Measurements from ENCODE around the gene SNX4. TPM values are rescaled to one million over a fixed set of nuclear protein-coding genes. Genes with fewer than 3 reads are reported as not detected.

Gene SNX4
- total and polyA plus RNA-seq, 9 donors = 16.7 to 36.1 (median 31.8) TPM

- TF ChIP-seq EP300 (IDR thresholded peaks at IDR 0.05) (no peak), CTCF (IDR thresholded peaks at IDR 0.05) (no peak), POLR2A (IDR thresholded peaks at IDR 0.05) (no peak)
Measured at GRCh38 chr3:125431912-125432790, 87.9 kb downstream of the SNX4 start.

GRCh38 chr3:125431391-125431790 lies 88.6 kb downstream of the SNX4 start:
- DNase-seq = no peak
- no peak for TF ChIP-seq CTCF (IDR thresholded peaks at IDR 0.05)
- TF ChIP-seq POLR2A (IDR thresholded peaks at IDR 0.05) = no peak
- TF ChIP-seq EP300 (IDR thresholded peaks at IDR 0.05) = no peak
- Histone ChIP-seq H3K4me3 (no peak overlapping the region), H3K36me3 (no peaks in the 10 kb centered on the region), H3K9me3 (no peaks in the 10 kb centered on the region), H3K27ac (no peak overlapping the region), H3K4me1 (ENCODE audit: insufficient read depth) (no peaks in the 10 kb centered on the region), H3K27me3 (no peaks in the 10 kb centered on the region)
- 79 to 90% (median 86%) methylated on average over 2 of the region's 2 CpGs for WGBS, 3 donors
- intact Hi-C loops (cut with DNase I) = loop anchor here in 1 of 4 donors (10.0 kb wide), 3 partner anchors 197 to 667 kb away; partner anchors contain the start of gene MUC13

More at GRCh38 chr3:125431912-125432790, 87.9 kb downstream of the SNX4 start:
- no peaks in the 10 kb centered on the region for H3K9me3 ChIP-seq
- no peaks in the 10 kb centered on the region for H3K4me1 ChIP-seq (ENCODE audit: insufficient read depth)
- no peaks in the 10 kb centered on the region for H3K27me3 ChIP-seq
- H3K27ac ChIP-seq = no peak overlapping the region
- 91 to 93% (median 92%) methylated on average over 5 of the region's 5 CpGs for WGBS, 3 donors
- no peaks in the 10 kb centered on the region for H3K36me3 ChIP-seq
- H3K4me3 ChIP-seq = no peak overlapping the region
- no peak for DNase-seq
- intact Hi-C loops (cut with DNase I) = loop anchor here in 1 of 4 donors (10.0 kb wide), 3 partner anchors 197 to 667 kb away; partner anchors contain the start of gene MUC13

GRCh38 chr3:125428216-125428830 lies 91.7 kb downstream of the SNX4 start:
- no peak for DNase-seq
- no peaks in the 10 kb centered on the region for H3K9me3 ChIP-seq
- no peaks in the 10 kb centered on the region for H3K27me3 ChIP-seq
- 69 to 77% (median 77%) methylated on average over 7 of the region's 7 CpGs for WGBS, 3 donors
- no peaks in the 10 kb centered on the region for H3K36me3 ChIP-seq
- H3K4me1 ChIP-seq (ENCODE audit: insufficient read depth) = no peaks in the 10 kb centered on the region
- no peak overlapping the region for H3K4me3 ChIP-seq
- intact Hi-C loops (cut with DNase I) = no loop called here
- H3K27ac ChIP-seq = no peak overlapping the region
- TF ChIP-seq CTCF (IDR thresholded peaks at IDR 0.05) (no peak), EP300 (IDR thresholded peaks at IDR 0.05) (no peak), POLR2A (IDR thresholded peaks at IDR 0.05) (no peak)

- intact Hi-C loops (cut with DNase I) = no loop called here
- WGBS, 3 donors = 81 to 91% (median 84%) methylated on average over 4 of the region's 4 CpGs
- H3K36me3 ChIP-seq = no peaks in the 10 kb centered on the region
- H3K9me3 ChIP-seq = no peaks in the 10 kb centered on the region
- H3K27me3 ChIP-seq = no peaks in the 10 kb centered on the region
- TF ChIP-seq EP300 (IDR thresholded peaks at IDR 0.05) (no peak), CTCF (IDR thresholded peaks at IDR 0.05) (no peak), POLR2A (IDR thresholded peaks at IDR 0.05) (no peak)
- H3K4me3 ChIP-seq = no peak overlapping the region
- H3K27ac ChIP-seq = no peak overlapping the region
- DNase-seq = no peak
- H3K4me1 ChIP-seq (ENCODE audit: insufficient read depth) = no peaks in the 10 kb centered on the region
Measured at GRCh38 chr3:125418306-125418705, 101.7 kb downstream of the SNX4 start.
